ENCODE data around the gene FHIP1A. TPM values are rescaled to one million over a fixed set of nuclear protein-coding genes. Genes with fewer than 3 reads are reported as not detected.

Gene FHIP1A
- total RNA-seq, 1 experiment from 2014 or later, result 14.8 TPM

- no peaks in the 10 kb centered on the region for H3K79me2 ChIP-seq (ENCODE audit: insufficient read depth, low read length)
- BruUV-seq (replicated peaks), result no TSS peak
- TF ChIP-seq TCF7L2 (IDR thresholded peaks at IDR 0.05; ENCODE audit: borderline replicate concordance, extremely low read depth, insufficient read depth, insufficient read length) (no peak), ZFX (IDR thresholded peaks at IDR 0.05) (no peak), REST (IDR thresholded peaks at IDR 0.05; ENCODE audit: low read depth) (no peak), RAD21 (IDR thresholded peaks at IDR 0.05; ENCODE audit: low read depth) (no peak), EGR1 (IDR thresholded peaks at IDR 0.05; ENCODE audit: low read depth) (no peak), ATF3 (IDR thresholded peaks at IDR 0.05) (no peak), CTCF (IDR thresholded peaks at IDR 0.05 in 2 of 3, conservative IDR thresholded peaks at IDR 0.05 in 1 of 3; ENCODE audit: borderline replicate concordance in 1 of 3, insufficient read depth in 1 of 3, low read depth in 2 of 3, low read length in 2 of 3) (no peak), ZBTB33 (IDR thresholded peaks at IDR 0.05; ENCODE audit: extremely low read depth, insufficient replicate concordance, low read length) (no peak)
- intact Hi-C loops (cut with micrococcal nuclease), result no loop called here
- no peaks in the 10 kb centered on the region for H3K9me2 ChIP-seq (ENCODE audit: insufficient read depth)
- H4K20me1 ChIP-seq (ENCODE audit: insufficient read depth), result no peaks in the 10 kb centered on the region
- H3K9ac ChIP-seq (ENCODE audit: low read length), result no peak overlapping the region
- H3K4me3 ChIP-seq (replicated peaks in 1 of 2; ENCODE audit: low read depth in 1 of 2, low read length in 2 of 2), result no peak overlapping the region
- DNase-seq (ENCODE audit: low read depth, low spot score), result no peak
- no peaks in the 10 kb centered on the region for H3K4me1 ChIP-seq (ENCODE audit: control insufficient read depth in 1 of 2, insufficient read depth in 2 of 2, low read length in 2 of 2)
- no peak overlapping the region for H3K27ac ChIP-seq (ENCODE audit: low read depth, low read length)
- H3K27me3 ChIP-seq (ENCODE audit: insufficient read depth, low read length), result no peaks in the 10 kb centered on the region
- CTCF ChIA-PET, result no interaction called here
- ATAC-seq, result no peak
- no peaks in the 10 kb centered on the region for H3K9me3 ChIP-seq (ENCODE audit: control insufficient read depth in 1 of 2, insufficient read depth in 1 of 2, low read depth in 1 of 2, low read length in 2 of 2)
- no peaks in the 10 kb centered on the region for H3K36me3 ChIP-seq (ENCODE audit: control insufficient read depth in 1 of 2, insufficient read depth in 2 of 2, low read length in 2 of 2)
- H3K4me2 ChIP-seq (ENCODE audit: low read length), result no peak overlapping the region
- RAD21 ChIA-PET (ENCODE audit: low non-redundant PET in 1 of 2, low total read pairs in 2 of 2, uncharacterized antibody in 2 of 2, unreplicated experiment in 2 of 2), result no interaction called here
- no peak overlapping the region for H2AFZ ChIP-seq (ENCODE audit: low read depth, low read length, poor library complexity, severe bottlenecking)
- POLR2A ChIA-PET, result no interaction called here
These were observed 18.3 kb downstream of the FHIP1A start for GRCh38 chr4:151427266-151427665.
